GM23248 (cell line): Measurements from ENCODE around the gene ZNF616.
"Not testable (repeated sequence)": the region's sequence is repeated elsewhere in the genome, so short reads cannot be mapped to it uniquely, and the experiment has no call there.

ENCODE experiments used
- EZH2 ChIP-seq: fragments of 200-600 bp; sonication (generic); IDR thresholded peaks from 2 replicates; pipeline ENCODE4 v1.6.1; 2018; ENCODE audit warnings: antibody characterized with exemption, mild to moderate bottlenecking; ENCODE audit not compliant: insufficient read depth, poor library complexity, severe bottlenecking
- EZH2phosphoT487 ChIP-seq: fragments of 200-600 bp; sonication (generic); IDR thresholded peaks from 2 replicates; pipeline ENCODE4 v1.6.1; 2018; ENCODE audit warnings: antibody characterized with exemption, moderate library complexity, mild to moderate bottlenecking, low read depth; ENCODE audit not compliant: insufficient read depth

DNA sequence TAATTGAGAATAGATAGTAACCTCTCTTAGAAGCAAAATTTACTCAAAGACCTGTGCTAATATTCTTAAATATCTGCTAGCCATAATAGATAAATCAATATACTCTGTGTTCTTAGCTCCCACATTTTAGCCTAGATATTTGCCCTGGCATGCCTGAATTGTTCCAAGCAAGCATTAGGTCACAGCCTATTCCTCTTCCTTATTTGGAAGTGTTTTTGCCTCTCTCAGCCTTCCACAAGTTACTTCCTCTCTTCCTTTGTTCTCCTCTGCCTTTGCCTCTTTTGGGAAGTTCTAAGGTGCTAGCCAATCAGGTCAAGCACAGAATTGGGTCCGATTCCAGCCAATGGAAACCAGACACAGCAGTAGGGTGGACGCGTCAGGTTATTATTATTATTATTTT lies 43.3 kb downstream of the ZNF616 start:
- TF ChIP-seq EZH2, EZH2phosphoT487: not testable (repeated sequence)
